ENCODE measurements around the gene CASR.
A peak's percentile ranks its signal among the peaks of the same experiment; 100 is the strongest.
"Not testable (repeated sequence)": the region's sequence is repeated elsewhere in the genome, so short reads cannot be mapped to it uniquely, and the experiment has no call there.

The CASR gene, protein sequence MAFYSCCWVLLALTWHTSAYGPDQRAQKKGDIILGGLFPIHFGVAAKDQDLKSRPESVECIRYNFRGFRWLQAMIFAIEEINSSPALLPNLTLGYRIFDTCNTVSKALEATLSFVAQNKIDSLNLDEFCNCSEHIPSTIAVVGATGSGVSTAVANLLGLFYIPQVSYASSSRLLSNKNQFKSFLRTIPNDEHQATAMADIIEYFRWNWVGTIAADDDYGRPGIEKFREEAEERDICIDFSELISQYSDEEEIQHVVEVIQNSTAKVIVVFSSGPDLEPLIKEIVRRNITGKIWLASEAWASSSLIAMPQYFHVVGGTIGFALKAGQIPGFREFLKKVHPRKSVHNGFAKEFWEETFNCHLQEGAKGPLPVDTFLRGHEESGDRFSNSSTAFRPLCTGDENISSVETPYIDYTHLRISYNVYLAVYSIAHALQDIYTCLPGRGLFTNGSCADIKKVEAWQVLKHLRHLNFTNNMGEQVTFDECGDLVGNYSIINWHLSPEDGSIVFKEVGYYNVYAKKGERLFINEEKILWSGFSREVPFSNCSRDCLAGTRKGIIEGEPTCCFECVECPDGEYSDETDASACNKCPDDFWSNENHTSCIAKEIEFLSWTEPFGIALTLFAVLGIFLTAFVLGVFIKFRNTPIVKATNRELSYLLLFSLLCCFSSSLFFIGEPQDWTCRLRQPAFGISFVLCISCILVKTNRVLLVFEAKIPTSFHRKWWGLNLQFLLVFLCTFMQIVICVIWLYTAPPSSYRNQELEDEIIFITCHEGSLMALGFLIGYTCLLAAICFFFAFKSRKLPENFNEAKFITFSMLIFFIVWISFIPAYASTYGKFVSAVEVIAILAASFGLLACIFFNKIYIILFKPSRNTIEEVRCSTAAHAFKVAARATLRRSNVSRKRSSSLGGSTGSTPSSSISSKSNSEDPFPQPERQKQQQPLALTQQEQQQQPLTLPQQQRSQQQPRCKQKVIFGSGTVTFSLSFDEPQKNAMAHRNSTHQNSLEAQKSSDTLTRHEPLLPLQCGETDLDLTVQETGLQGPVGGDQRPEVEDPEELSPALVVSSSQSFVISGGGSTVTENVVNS

DNA sequence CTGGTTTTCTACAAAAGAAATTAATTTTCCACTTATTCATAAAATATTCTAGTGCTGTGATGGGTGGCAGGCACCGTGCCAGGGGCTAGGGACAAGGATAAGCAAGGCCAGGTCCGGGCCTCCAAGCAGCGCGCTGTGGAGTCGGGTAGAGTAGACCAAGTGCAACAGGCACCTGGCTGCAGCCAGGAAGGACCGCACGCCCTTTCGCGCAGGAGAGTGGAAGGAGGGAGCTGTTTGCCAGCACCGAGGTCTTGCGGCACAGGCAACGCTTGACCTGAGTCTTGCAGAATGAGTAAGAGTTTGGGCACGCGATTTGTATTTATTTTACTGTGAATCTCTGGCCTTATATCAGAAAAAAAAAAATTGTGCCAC lies at the start of gene CASR:
Gene CASR (plus strand): TSS at position 148 of the 372 bp plus-strand sequence. CDS start 70,522 bp downstream, outside the sequence.
- peak within 1 kb of the TSS; percentile 54 for H3K4me3 ChIP-seq (ENCODE audit: low read depth, low read length)

DNA sequence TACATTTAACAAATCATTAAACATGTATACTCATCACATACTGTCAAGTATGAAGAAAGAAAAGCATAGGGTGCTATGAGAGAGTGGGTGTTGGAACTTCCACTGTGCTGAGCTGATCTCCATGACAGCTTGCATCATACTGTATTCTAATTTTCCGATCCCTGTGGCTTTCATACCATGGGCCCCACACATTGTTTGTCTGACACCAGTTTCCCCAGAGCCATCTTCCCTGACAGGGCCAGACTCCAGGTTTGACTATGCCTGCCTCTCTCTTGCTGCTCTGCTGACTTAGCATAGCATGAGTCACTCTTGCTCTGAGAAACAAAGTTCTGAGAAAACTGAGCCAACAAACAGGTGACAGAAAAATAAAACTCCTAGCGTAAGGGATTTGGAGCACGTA lies 37.0 kb upstream of the CASR start:
- no peak overlapping the region for H3K4me3 ChIP-seq (ENCODE audit: low read depth, low read length)

DNA sequence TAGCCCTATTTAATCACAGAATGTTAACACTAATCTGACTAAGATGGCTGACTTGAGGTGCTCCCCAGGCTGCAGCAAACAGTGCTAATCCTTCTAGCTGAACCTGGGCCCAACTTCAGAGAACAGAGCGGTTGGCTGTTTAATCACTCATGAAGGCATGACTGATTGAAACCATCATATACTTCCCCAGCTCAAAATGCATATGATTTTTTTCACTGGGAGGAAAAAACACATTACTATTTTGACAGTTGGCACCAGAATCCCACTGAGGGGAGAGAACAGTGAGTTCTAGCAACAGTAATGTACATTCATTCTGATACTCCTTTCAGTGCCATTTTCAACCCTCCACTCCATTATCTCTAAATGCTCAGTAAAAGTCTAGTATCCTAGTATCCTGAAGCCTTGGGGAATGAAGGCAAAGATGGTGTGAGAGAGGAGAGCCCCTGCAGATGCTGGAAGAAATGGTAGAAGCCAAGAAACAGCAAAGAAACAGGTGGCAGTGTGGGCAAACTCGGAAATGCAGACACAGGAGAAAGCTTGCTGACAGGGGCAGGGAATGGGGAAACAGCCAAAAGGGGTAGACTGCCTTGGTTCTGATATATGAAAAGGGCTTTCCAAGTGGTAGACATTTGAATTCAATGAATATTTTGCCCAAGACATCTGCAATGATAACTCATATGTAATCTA lies 34.4 kb upstream of the CASR start:
- H3K4me3 ChIP-seq (ENCODE audit: low read depth, low read length) = no peak overlapping the region

DNA sequence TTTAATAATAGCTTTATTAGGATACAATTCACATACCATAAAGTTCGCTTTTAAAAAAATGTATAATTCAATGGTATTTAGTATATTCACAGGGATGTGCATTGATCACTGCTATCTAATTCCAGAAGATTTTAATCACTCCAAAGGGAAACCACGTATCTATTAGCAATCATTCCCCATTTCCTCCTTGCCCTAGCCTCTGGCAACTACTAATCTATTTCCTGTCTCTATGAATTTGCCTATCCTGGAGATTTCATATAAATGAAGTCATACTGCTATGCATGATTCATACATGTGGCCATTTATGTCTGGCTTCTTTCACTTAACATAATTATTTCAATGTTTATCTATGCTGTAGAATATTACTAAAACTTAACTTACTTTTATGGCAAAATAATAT lies 32.0 kb upstream of the CASR start:
- H3K4me3 ChIP-seq (ENCODE audit: low read depth, low read length) = no peak overlapping the region

DNA sequence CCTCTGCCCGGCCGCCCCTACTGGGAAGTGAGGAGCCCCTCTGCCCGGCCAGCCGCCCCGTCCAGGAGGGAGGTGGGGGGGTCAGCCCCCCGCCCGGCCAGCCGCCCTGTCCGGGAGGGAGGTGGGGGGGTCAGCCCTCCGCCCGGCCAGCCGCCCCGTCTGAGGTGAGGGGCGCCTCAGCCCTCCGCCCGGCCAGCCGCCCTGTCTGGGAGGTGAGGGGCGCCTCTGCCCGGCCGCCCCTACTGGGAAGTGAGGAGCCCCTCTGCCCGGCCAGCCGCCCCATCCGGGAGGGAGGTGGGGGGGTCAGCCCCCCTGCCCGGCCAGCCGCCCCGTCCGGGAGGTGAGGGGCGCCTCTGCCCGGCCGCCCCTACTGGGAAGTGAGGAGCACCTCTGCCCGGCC lies 18.5 kb upstream of the CASR start:
- not testable (repeated sequence) for H3K4me3 ChIP-seq (ENCODE audit: low read depth, low read length)

DNA sequence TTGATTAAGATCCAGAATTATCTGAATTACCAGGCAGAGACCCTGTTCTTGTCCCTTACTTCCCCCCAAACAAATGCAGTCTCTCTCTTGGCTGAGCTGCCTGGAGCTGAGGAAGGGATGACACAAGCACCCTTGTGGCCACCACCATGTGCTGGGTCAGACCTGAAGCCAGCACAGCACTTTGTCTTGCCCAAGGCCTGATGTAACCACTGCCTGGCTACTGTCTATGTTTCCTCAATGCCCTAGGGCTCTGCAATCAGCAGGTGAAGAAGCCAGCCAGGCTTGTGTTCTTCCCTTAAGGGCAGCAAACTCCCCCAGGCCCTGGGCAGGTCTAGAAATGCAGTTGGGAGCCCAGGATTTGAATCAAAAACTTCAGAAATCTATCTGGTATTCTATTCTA lies 15.8 kb upstream of the CASR start:
- no peak overlapping the region for H3K4me3 ChIP-seq (ENCODE audit: low read depth, low read length)

DNA sequence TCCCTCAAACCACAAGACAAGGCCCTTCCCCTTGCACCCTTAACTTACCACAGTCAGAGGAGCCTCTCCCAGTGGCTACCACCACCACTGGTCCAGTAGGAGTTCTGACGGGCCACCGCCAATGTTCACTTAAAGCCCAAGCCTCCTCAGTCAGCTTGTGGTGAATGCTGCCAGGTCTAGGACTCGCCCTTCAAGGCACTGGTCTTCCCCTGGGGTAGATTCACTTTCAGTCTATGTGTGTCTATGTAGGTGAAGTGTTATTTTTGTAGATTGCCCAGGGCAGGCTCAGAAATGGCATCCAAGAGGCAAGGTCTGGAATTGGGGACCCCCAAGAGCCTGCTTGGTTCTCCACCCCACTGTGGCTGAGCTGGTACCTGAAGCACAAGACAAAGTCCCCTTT lies 15.4 kb upstream of the CASR start:
- H3K4me3 ChIP-seq (ENCODE audit: low read depth, low read length) = no peak overlapping the region

DNA sequence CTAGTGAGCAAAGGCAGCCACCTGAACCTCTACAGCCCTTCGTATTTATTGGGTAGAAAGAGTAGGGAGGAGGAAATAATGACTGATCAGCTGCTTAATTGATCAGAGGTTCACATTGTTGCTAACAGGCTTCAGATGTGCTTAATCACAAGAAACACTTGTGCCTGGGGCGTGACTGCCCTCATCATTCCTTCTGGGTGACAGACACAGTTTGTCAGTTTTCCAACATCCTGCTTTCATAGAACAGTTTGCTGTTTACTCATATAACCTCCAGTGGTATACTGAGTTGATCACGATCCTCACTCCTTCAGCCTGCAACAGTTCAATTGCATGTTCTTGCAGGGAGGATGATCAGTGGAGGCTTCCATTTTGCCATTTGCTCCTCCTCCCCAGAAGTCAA lies 13.6 kb upstream of the CASR start:
- no peak overlapping the region for H3K4me3 ChIP-seq (ENCODE audit: low read depth, low read length)

DNA sequence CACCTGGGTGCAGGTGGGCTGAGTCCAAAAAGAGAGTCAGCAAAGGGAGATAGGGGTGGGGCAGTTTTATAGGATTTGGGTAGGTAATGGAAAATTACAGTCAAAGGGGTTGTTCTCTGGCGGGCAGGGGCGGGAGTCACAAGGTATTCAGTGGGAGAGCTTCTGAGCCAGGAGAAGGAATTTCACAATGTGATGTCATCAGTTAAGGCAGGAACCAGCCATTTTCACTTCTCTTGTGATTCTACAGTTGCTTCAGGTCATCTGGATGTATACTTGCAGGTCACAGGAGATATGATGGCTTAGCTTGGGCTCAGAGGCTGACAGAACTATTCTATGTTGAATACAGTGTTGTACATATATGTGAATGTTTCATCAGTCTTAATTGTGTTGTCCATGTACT lies 12.1 kb upstream of the CASR start:
- not testable (repeated sequence) for H3K4me3 ChIP-seq (ENCODE audit: low read depth, low read length)

DNA sequence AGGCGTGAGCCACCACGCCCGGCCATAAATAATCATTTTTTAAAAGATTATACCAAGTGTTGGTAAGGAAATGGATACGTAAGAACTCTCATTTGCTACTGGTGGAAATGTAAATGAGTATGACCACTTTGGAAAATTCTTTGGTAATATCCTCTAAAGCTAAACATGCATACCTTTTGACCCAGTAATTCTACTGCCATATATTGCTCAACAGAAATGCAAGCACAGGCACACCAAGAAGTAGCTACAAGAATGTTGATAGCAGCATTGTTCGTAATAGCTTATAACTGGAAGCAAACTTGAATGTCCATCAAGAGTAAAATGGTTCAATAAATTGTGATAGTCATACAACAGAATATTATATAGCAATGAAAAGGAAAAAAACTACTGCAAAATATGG lies 4.8 kb upstream of the CASR start:
- no peak overlapping the region for H3K4me3 ChIP-seq (ENCODE audit: low read depth, low read length)

DNA sequence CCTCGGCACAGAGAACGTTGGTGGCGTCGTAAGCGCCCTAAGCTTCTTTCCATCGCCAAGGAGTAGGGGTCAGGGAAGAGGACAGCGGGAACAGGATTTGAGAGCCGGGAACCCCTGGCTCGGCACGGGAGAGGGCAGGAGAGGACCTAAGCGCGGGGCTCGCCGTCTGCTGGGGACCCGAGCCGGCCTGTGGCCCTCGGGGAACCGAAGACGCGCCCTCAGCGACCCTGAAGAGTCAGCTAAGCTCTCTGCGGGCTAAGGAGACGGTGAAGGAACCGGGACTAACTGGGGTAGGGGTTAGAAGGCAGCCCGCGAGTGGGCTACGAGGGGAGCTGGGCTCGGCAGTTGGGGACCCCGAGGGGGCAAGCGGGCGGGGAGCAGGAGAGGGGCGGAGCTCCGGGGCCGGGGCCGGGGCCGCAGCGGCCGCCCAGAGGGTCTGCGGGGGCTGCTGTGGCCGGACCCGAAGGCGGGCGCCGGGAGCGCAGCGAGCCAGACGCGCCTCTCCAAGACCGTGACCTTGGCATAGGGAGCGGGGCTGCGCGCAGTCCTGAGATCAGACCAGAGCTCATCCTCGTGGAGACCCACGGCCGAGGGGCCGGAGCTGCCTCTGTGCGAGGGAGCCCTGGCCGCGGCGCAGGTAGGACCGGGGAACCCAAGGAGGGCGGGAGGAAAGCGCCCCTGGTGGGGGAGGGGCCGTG lies 574 bp downstream of the CASR start:
- peak overlapping the region; percentile 54 for H3K4me3 ChIP-seq (ENCODE audit: low read depth, low read length)

DNA sequence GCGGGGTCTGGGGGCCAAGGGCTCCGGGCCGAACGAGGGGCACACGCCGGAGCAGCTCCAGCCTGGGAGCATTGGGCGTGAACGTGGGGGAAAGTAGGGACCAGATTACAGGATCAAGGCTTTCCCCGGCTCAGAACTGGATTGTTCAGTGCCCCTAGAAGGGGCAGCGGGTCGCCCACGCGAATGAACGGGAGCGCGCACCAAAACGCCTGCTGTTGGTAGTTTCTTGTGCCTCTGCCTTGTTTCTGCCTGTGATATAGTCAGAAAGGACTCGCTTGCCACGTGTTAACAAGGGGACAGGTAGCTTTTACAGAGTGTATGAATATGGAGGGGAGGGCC lies 1.1 kb downstream of the CASR start:
- peak overlapping the region; percentile 54 for H3K4me3 ChIP-seq (ENCODE audit: low read depth, low read length)

DNA sequence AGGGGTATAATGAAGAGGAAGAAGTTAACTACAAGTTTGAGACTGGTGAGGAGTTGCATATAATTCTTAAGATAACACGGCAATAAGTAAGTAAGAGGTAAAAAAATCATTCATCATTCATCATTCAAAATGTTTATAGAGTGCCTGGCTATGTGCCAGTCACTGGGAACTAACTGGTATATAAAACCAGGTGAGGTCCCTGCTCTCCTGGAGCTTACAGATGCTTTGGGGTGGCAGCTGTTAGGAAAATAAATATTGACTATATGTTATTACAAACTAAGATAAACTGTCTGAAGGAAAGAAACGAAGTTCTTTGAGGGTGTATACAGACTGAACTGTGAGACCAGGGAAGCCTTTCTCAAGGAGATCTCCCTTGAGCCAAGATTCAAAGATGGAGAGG lies 2.9 kb downstream of the CASR start:
- no peak overlapping the region for H3K4me3 ChIP-seq (ENCODE audit: low read depth, low read length)

DNA sequence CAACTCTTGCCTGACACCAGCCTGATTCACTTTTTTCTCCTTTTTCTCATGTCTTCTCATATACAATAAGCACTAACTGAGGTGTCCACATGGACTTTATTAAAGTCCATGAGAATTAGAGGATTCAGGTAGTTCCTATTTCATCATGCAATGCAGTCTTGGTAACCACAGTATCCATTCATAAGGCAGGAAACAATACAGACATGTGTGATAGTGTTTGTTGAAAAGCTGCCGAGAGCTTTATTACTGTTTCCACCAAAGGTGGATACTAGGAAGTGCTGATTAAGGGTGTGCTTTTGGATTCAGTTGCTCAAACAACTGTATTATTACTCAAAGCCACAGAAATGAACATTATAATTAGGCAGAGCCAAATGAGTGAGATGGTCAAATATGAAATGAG lies 5.3 kb downstream of the CASR start:
- no peak overlapping the region for H3K4me3 ChIP-seq (ENCODE audit: low read depth, low read length)

DNA sequence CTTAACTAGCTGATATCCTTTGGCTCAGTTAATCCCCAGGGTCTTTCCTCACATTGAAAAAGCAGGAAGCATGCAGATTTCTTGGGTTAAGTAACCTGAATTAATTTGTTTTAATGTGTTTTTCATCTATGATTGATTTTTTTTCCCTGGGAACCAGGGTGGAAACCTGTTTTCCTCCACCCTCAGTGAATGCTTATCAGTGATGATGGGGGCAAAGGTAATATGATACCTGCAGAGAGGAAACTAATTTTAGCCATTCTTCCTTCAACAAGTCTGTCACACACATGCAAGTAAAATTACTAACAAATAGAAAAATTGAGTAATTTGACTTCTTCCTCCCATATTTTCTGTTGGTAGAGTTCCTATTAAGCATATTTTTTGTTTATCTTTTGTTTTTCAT lies 5.9 kb downstream of the CASR start:
- H3K4me3 ChIP-seq (ENCODE audit: low read depth, low read length) = no peak overlapping the region

DNA sequence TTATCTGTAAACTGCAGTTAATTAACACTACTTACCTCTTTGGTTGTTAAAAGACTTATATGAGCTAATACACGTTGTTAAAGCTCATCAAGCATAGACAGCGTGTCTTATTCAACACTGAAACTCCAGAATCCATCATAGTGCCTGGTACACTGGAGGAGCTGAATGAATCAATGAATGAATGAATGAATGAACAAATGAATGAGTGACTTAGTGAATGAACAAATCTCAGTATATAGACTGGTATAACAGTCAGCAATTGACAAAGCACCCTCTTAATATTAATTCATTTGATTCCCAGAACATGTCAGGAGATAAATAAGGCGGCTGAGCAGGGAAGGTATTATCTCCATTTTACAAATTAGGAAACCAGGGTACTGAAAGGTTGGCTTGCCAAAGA lies 7.1 kb downstream of the CASR start:
- no peak overlapping the region for H3K4me3 ChIP-seq (ENCODE audit: low read depth, low read length)

DNA sequence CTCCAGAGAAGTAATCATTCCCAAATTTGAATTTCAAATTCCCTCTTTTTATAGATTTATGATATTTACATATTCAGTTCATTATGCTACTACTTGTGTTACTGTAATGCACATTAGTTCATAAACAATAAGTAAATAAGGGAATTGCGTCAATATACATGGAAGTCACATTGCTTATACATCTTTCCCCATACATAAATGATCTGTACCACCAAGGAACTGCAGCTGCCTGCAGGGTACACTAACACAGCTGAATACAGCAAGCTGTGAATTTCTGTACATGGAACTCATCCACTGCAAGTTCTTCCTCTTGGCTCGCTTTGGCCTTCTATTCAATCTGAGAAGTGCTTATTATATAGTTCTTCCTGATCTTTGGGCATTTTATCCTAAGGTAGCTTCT lies 15.5 kb downstream of the CASR start:
- no peak overlapping the region for H3K4me3 ChIP-seq (ENCODE audit: low read depth, low read length)

DNA sequence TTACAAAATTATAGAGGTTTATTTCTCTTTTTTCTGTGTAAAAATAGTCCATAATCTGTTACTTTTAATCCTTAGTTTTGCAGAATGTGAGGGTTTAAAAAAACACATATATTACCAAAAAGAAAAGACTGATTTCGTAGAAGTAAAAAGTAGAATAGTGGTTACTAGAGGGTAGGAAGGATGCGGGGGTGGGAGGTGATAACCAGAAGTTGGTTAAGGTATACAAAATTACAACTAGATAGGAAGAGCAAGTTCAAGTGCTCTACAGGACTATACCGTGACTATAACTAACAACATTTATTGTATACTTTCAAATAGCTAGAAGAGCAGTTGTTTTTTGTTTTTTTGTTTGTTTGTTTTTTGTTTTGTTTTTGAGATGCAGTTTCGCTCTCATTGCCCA lies 16.1 kb downstream of the CASR start:
- H3K4me3 ChIP-seq (ENCODE audit: low read depth, low read length) = no peak overlapping the region

DNA sequence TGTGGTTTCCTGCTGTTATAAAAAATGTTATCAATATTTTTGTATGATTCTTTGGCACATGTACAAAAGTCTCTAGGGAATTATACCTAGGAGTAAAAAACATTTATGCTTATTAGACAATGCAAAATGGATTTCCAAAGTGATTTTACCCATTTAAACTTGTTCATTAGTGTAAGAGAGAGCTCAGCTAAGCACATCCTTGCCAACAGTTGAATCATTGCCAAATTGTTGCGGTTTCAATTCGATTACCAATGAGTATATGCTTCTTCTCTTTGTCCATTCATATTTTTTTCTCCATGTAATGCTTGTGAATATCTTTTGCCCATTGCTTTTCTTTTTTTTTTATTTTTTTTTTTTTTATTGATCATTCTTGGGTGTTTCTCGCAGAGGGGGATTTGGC lies 17.2 kb downstream of the CASR start:
- no peak overlapping the region for H3K4me3 ChIP-seq (ENCODE audit: low read depth, low read length)

DNA sequence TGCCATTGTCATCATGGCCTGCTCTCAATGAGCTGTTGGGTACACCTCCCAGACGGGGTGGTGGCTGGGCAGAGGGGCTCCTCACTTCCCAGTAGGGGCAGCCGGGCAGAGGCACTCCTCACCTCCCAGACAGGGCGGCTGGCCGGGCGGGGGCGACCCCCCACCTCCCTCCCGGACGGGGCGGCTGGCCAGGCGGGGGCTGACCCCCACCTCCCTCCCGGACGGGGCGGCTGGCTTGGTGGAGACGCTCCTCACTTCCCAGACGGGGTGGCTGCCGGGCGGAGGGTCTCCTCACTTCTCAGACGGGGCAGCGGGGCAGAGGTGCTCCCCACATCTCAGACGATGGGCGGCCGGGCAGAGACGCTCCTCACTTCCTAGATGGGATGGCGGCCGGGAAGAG lies 18.0 kb downstream of the CASR start:
- H3K4me3 ChIP-seq (ENCODE audit: low read depth, low read length) = not testable (repeated sequence)

DNA sequence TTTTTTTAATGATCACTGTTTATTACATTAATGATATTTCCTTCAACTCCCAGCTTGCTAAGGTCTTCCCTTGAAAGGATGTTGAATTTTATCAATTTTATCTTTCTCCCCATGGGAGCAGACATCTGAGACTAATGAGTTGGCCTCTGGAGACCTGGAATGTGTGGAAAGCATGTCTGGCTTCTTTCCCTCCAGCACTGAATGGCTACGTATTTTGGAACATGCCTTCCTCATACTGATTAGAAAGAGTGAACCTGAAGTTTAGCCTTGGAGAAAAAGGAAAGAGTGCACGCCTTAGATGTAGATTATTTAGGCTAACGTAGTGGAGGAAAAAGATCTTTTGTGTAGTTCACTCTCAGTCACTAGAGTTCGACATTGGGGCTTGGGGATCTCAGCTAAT lies 25.1 kb downstream of the CASR start:
- no peak overlapping the region for H3K4me3 ChIP-seq (ENCODE audit: low read depth, low read length)

Measured in iPS-11a (cell line).